PC-9 (cell line): ENCODE data around the gene TEDC1. TPM values are rescaled to one million over a fixed set of nuclear protein-coding genes. Genes with fewer than 3 reads are reported as not detected.

ENCODE experiments used
- BruUV-seq: library from RNA; stranded (reverse); fragments of 400-500 nt; replicated peaks from 2 replicates; lab custom pipeline; 2021; lab: Mats Ljungman, UMichigan
- CTCF ChIA-PET: fragments of 300-600 bp; sonication (Branson Sonifier 250); formaldehyde crosslinking; loops from one replicate; lab custom pipeline; 2022; ENCODE audit warnings: antibody characterized with exemption; lab: Charles Lee
- POLR2A ChIA-PET: fragments of 300-600 bp; sonication (Branson Sonifier 250); formaldehyde crosslinking; loops from one replicate; lab custom pipeline; 2022; ENCODE audit warnings: antibody characterized with exemption; ENCODE audit not compliant: unreplicated experiment; lab: Charles Lee
- DNase-seq, 2 experiments: peaks; one replicate each; pipeline versions ENCODE4 v3.0.0 to v3.0.0-alpha.2; 2015 to 2022; ENCODE audit warnings: mixed read lengths in 1 of 2
- H2AFZ ChIP-seq: fragments of 200-600 bp; sonication (generic); 2 replicates; pipeline ENCODE4 v1.8.1; 2017; ENCODE audit warnings: antibody characterized with exemption
- H3F3A ChIP-seq: fragments of 200-600 bp; sonication (generic); 2 replicates; pipeline ENCODE4 v1.8.1; 2017; ENCODE audit warnings: antibody characterized with exemption, mild to moderate bottlenecking, low read depth; ENCODE audit not compliant: insufficient read depth
- H3K27ac ChIP-seq: fragments of 200-600 bp; sonication (generic); 2 replicates; pipeline ENCODE4 v1.6.1; 2016; ENCODE audit warnings: mixed run types
- H3K27me3 ChIP-seq: fragments of 200-600 bp; sonication (generic); 2 replicates; pipeline ENCODE4 v1.6.1; 2016; ENCODE audit warnings: low read depth, mixed run types; ENCODE audit not compliant: insufficient read depth
- H3K36me3 ChIP-seq: fragments of 200-600 bp; sonication (generic); 2 replicates; pipeline ENCODE4 v1.6.1; 2016; ENCODE audit warnings: low read depth, mixed run types
- H3K4me1 ChIP-seq: fragments of 200-600 bp; sonication (generic); replicated peaks from 2 replicates; pipeline ENCODE4 v1.6.1; 2016; ENCODE audit warnings: mixed run types; ENCODE audit not compliant: insufficient read depth
- H3K4me2 ChIP-seq: fragments of 200-600 bp; sonication (generic); 2 replicates; pipeline ENCODE4 v1.6.1; 2017; ENCODE audit warnings: mixed run types
- H3K4me3 ChIP-seq: fragments of 200-600 bp; sonication (generic); 2 replicates; pipeline ENCODE4 v1.6.1; 2016; ENCODE audit warnings: mixed run types
- H3K79me2 ChIP-seq: fragments of 200-600 bp; sonication (generic); 2 replicates; pipeline ENCODE4 v1.6.1; 2017; ENCODE audit warnings: low read depth, mixed run types
- H3K9me2 ChIP-seq: fragments of 200-600 bp; sonication (generic); 2 replicates; pipeline ENCODE4 v1.8.1; 2017; ENCODE audit warnings: mild to moderate bottlenecking; ENCODE audit not compliant: insufficient read depth
- H3K9me3 ChIP-seq: fragments of 200-600 bp; sonication (generic); 2 replicates; pipeline ENCODE4 v1.8.1; 2016; ENCODE audit warnings: low read depth; ENCODE audit not compliant: insufficient read depth
- H4K20me1 ChIP-seq: fragments of 200-600 bp; sonication (generic); 2 replicates; pipeline ENCODE4 v1.8.1; 2017; ENCODE audit not compliant: insufficient read depth
- CTCF ChIP-seq: fragments of 200-600 bp; sonication (generic); conservative IDR thresholded peaks from 2 replicates; pipeline ENCODE4 v1.6.1; 2017; ENCODE audit warnings: mixed run types, antibody characterized with exemption, mild to moderate bottlenecking, moderate library complexity
- EZH2 ChIP-seq: fragments of 200-600 bp; sonication (generic); IDR thresholded peaks from 2 replicates; pipeline ENCODE4 v1.8.0; 2017; ENCODE audit warnings: antibody characterized with exemption, low read depth
- intact Hi-C: fragments of 100-400 bp; cut with micrococcal nuclease; formaldehyde crosslinking; loops from one replicate; pipeline ENCODE4 v1.10.0; 2022; ENCODE audit not compliant: unreplicated experiment
- total RNA-seq: library from RNA; stranded (reverse); gene quantifications from 2 replicates; pipeline ENCODE4 v1.2.3, GENCODE V29; 2021

TEDC1 gene
- total RNA-seq, 1 experiment from 2014 or later = 21.2 TPM

GRCh38 chr14:105547741-105548169, 56.7 kb downstream of the TEDC1 start:
- Histone ChIP-seq H3K27me3 (peaks cover 61% of the 10 kb centered on the region), H3F3A (no peaks in the 10 kb centered on the region), H3K27ac (no peak overlapping the region), H3K9me3 (no peaks in the 10 kb centered on the region), H3K79me2 (no peaks in the 10 kb centered on the region), H3K36me3 (no peaks in the 10 kb centered on the region), H3K4me2 (no peak overlapping the region), H3K9me2 (no peaks in the 10 kb centered on the region), H3K4me3 (no peak overlapping the region), H3K4me1 (no peaks in the 10 kb centered on the region), H2AFZ (no peak overlapping the region), H4K20me1 (no peaks in the 10 kb centered on the region)
- no TSS peak for BruUV-seq
- POLR2A ChIA-PET = no interaction called here
- CTCF ChIA-PET = no interaction called here
- DNase-seq = no peak
- intact Hi-C loops = no loop called here
- no peak for TF ChIP-seq CTCF
- TF ChIP-seq EZH2 = no peak

Other genes starting within 250 kb of the TEDC1 start
- 9.0 and 12.2 TPM in 2 replicates for gene BTBD6, start 242.7 kb upstream of the TEDC1 start, total RNA-seq
- gene BRF1, start 190.2 kb upstream of the TEDC1 start, total RNA-seq = 24.8 and 31.2 TPM in 2 replicates
- gene PACS2, start 176.5 kb upstream of the TEDC1 start, total RNA-seq = 43.3 and 52.2 TPM in 2 replicates
- 2.6 and 6.5 TPM in 2 replicates for gene TEX22, start 92.7 kb upstream of the TEDC1 start, total RNA-seq
- gene MTA1, start 71.4 kb upstream of the TEDC1 start, total RNA-seq = 124 and 147 TPM in 2 replicates
- 42.5 and 50.2 TPM in 2 replicates for gene CRIP2, start 16.4 kb upstream of the TEDC1 start, total RNA-seq
- gene CRIP1, start 4.4 kb upstream of the TEDC1 start, total RNA-seq = 296 and 374 TPM in 2 replicates
- gene TMEM121, start 35.3 kb downstream of the TEDC1 start, total RNA-seq = 1.0 and 1.1 TPM in 2 replicates